NCI-H146 (cell line): ENCODE results near the gene SDR9C7.

Experiments
- DNase-seq: peaks from one replicate; lab custom pipeline; 2025; lab: John Stamatoyannopoulos, UW

Gene SDR9C7

GRCh38 chr12:56877195-56878009, 56.8 kb downstream of the SDR9C7 start:
- no peak for DNase-seq

- DNase-seq: no peak
Observed at GRCh38 chr12:56874821-56875220, 59.4 kb downstream of the SDR9C7 start.

DNA sequence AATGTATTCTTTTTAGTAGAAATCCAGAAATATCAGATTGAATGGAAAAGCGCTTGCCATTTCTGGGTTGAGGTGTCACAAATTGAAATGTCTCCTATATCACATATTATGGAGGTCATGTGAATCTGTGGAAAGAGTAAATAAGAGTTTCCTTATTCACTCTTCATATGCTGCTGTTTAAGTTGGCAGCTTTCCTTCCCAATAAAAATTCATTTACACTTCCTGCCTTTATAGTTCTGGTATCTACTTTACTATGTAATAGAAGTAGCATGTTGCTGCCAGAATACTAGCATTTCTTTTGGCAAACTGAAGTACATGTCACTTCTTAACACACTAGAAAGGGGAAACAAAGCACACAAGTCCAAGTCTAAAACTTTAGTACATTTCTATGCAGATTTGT, 60.8 kb downstream of the SDR9C7 start:
- no peak for DNase-seq
